A549 (cell line): Measurements from ENCODE around the gene KRTAP12-4. TPM values are rescaled to one million over a fixed set of nuclear protein-coding genes. Genes with fewer than 3 reads are reported as not detected.
"Not testable (repeated sequence)": the region's sequence is repeated elsewhere in the genome, so short reads cannot be mapped to it uniquely, and the experiment has no call there.

Source experiments
- ATAC-seq, 2 experiments: fragments of 200-7000 bp in 1 of 2; fragments of >200 bp in 1 of 2; cut with Nextera tagmentation in 1 of 2; cut with Tn5 transposase in 1 of 2; 3 replicates each; pipeline versions ENCODE4 v1.8.0 to v1.9.1; 2018 to 2020; ENCODE audit warnings: mild to moderate bottlenecking in 1 of 2, moderate library complexity in 1 of 2
- CTCF ChIA-PET: fragments of 300-600 bp; sonication (Branson Sonifier 250); formaldehyde crosslinking; extraction: SDS; loops from one replicate; lab custom pipeline; 2021; ENCODE audit warnings: antibody characterized with exemption, inconsistent platforms; lab: Yijun Ruan, JAX
- POLR2A ChIA-PET: fragments of 350-600 bp; formaldehyde crosslinking; extraction: SDS; loops from one replicate; lab custom pipeline; 2021; ENCODE audit warnings: antibody characterized with exemption, inconsistent platforms; lab: Yijun Ruan, JAX
- DNase-seq, 2 experiments: peaks; one replicate each; pipeline versions ENCODE4 v3.0.0 to v3.0.0-alpha.2; 2011 to 2016; ENCODE audit warnings: low read depth in 1 of 2, low spot score in 1 of 2
- FAIRE-seq: peaks from 2 replicates; lab custom pipeline; 2011; peaks lifted over from hg19 to GRCh38; lab: Jason Lieb, UNC
- H3K27ac ChIP-seq, 2 experiments: fragments of >200 bp; sonication (Bioruptor Twin); formaldehyde crosslinking; 3 replicates each; pipeline ENCODE4 v1.5.1; 2016 to 2017
- H3K4me1 ChIP-seq: fragments of >200 bp; sonication (Bioruptor Twin); formaldehyde crosslinking; 3 replicates; pipeline ENCODE4 v1.6.1; 2016
- H3K4me2 ChIP-seq: fragments of >200 bp; sonication (Bioruptor Twin); formaldehyde crosslinking; 3 replicates; pipeline ENCODE4 v1.6.1; 2016
- H3K4me3 ChIP-seq: fragments of >200 bp; sonication (Bioruptor Twin); formaldehyde crosslinking; 3 replicates; pipeline ENCODE4 v1.5.1; 2016
- H3K9me3 ChIP-seq: fragments of >200 bp; sonication (Bioruptor Twin); formaldehyde crosslinking; 3 replicates; pipeline ENCODE4 v1.6.1; 2016
- CBX8 ChIP-seq: fragments of 200-600 bp; sonication (generic); IDR thresholded peaks from 2 replicates; pipeline ENCODE4 v1.6.1; 2016
- CEBPB ChIP-seq, 2 experiments: fragments of >200 bp in 1 of 2; sonication (Bioruptor Twin) in 1 of 2; formaldehyde crosslinking in 1 of 2; IDR thresholded peaks; 2 replicates each; pipeline ENCODE4 v1.6.1; 2012 to 2016
- CHD2 ChIP-seq: fragments of 150-350 bp; IDR thresholded peaks from 2 replicates; pipeline ENCODE4 v1.6.1; 2014; ENCODE audit warnings: low read length; ENCODE audit not compliant: partially characterized antibody
- CHD4 ChIP-seq: fragments of 200-600 bp; sonication (generic); IDR thresholded peaks from 2 replicates; pipeline ENCODE4 v1.6.1; 2016; ENCODE audit warnings: antibody characterized with exemption, mild to moderate bottlenecking, borderline replicate concordance
- EHMT2 ChIP-seq: fragments of 200-600 bp; sonication (generic); IDR thresholded peaks from 2 replicates; pipeline ENCODE4 v1.6.1; 2016; ENCODE audit warnings: antibody characterized with exemption, low read depth, mild to moderate bottlenecking, moderate library complexity
- EP300 ChIP-seq, 2 experiments: fragments of >200 bp; sonication (Bioruptor Twin); formaldehyde crosslinking; IDR thresholded peaks; 2 replicates in 1 of 2; 3 replicates in 1 of 2; pipeline ENCODE4 v1.6.1; 2016 to 2017
- FOSB ChIP-seq: fragments of 250-450 bp; sonication (Bioruptor Pico); IDR thresholded peaks from 2 replicates; pipeline ENCODE4 v1.5.0; 2020; ENCODE audit warnings: mild to moderate bottlenecking, moderate library complexity
- FOSL2 ChIP-seq, 2 experiments: fragments of 450-650 bp in 1 of 2; fragments of >200 bp in 1 of 2; sonication (Bioruptor Twin) in 1 of 2; formaldehyde crosslinking; IDR thresholded peaks; 2 replicates each; pipeline versions ENCODE4 v1.5.0 to v1.6.1; 2016 to 2020; ENCODE audit warnings: mild to moderate bottlenecking in 1 of 2, moderate library complexity in 1 of 2
- FOXS1 ChIP-seq: fragments of 250-450 bp; sonication (Bioruptor Pico); IDR thresholded peaks from 2 replicates; pipeline ENCODE4 v1.5.0; 2020; ENCODE audit warnings: mild to moderate bottlenecking, moderate library complexity
- KDM1A ChIP-seq: fragments of 200-600 bp; sonication (generic); IDR thresholded peaks from 2 replicates; pipeline ENCODE4 v1.6.1; 2016; ENCODE audit warnings: low read depth, mild to moderate bottlenecking
- NR3C1 ChIP-seq: fragments of >200 bp; sonication (Bioruptor Twin); formaldehyde crosslinking; IDR thresholded peaks from 3 replicates; pipeline ENCODE4 v1.6.1; 2017
- RCOR1 ChIP-seq: fragments of 150-350 bp; IDR thresholded peaks from 2 replicates; pipeline ENCODE4 v1.6.1; 2014; ENCODE audit warnings: antibody characterized with exemption, low read length, low read depth
- RFX5 ChIP-seq: fragments of 450-650 bp; IDR thresholded peaks from 2 replicates; pipeline ENCODE4 v1.7.1; 2014; ENCODE audit warnings: antibody characterized with exemption, mild to moderate bottlenecking, moderate library complexity
- SMC3 ChIP-seq: fragments of >200 bp; sonication (Bioruptor Twin); formaldehyde crosslinking; IDR thresholded peaks from 3 replicates; pipeline ENCODE4 v1.6.1; 2018; ENCODE audit warnings: inconsistent platforms
- TP53 ChIP-seq: fragments of 250-450 bp; sonication (Bioruptor Pico); IDR thresholded peaks from 2 replicates; pipeline ENCODE4 v1.5.0; 2021; ENCODE audit warnings: mild to moderate bottlenecking, moderate library complexity
- ZFP36 ChIP-seq: fragments of 450-650 bp; IDR thresholded peaks from 2 replicates; pipeline ENCODE4 v1.6.1; 2014; ENCODE audit warnings: borderline replicate concordance; ENCODE audit not compliant: partially characterized antibody
- ZSCAN20 ChIP-seq: fragments of 250-450 bp; sonication (Bioruptor Pico); IDR thresholded peaks from 2 replicates; pipeline ENCODE4 v1.8.0; 2022; ENCODE audit warnings: mild to moderate bottlenecking, moderate library complexity
- WGBS: methylation state at CpG from one replicate; pipeline ENCODE4 v1.1.6; 2017; ENCODE audit errors: missing lambda C conversion rate; 5-methylcytosine and 5-hydroxymethylcytosine counted together
- polyA plus RNA-seq, 4 experiments: library from polyadenylated mRNA; depleted of rRNA in 3 of 4; stranded (reverse); fragments of >200 nt; fragmentation: RNase III in 1 of 4; extraction: RNeasy Plus Mini Kit Qiagen cat#74134 plus additional on column Dnase treatment in 1 of 4; gene quantifications; 2 replicates in 3 of 4; 3 replicates in 1 of 4; pipeline ENCODE4 v1.2.3, GENCODE V29; 2011 to 2017
- TF ChIP-seq, protein P1 (sequence below): fragments of 250-450 bp; sonication (Bioruptor Pico); IDR thresholded peaks from 2 replicates; pipeline ENCODE4 v1.5.0; 2020; ENCODE audit warnings: low read depth, mild to moderate bottlenecking, moderate library complexity
- TF ChIP-seq, protein P2 (sequence below): fragments of 150-350 bp; IDR thresholded peaks from 2 replicates; pipeline ENCODE4 v1.6.1; 2014; ENCODE audit warnings: low read depth, mild to moderate bottlenecking, low read length
- TF ChIP-seq, protein P3 (sequence below): IDR thresholded peaks from 2 replicates; pipeline ENCODE4 v1.6.1; 2012

KRTAP12-4 gene
- polyA plus RNA-seq, 2 of the 4 experiments (the other 2 are of a cell fraction): not detected

DNA sequence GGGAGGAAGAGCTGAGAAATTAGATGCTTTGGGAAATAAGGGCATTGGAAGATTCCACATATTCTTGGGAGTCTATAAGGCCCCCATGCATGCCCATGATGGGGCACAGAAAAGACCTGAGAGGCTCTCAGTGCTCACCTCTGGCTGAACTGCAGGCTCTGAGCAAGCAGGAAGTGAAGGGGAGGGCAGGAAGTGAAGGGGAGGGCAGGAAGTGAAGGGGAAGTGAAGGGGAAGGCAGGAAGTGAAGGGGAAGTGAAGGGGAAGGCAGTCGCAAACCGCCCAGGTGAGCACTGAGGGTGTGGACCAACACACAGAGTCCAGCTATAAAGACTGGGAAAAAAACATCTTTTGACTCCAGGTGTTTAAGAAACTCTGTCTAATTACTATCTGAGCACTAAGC, 24.0 kb downstream of the KRTAP12-4 start (continued):
- TF ChIP-seq CHD4: no peak
- no peak for TF ChIP-seq SMC3

DNA sequence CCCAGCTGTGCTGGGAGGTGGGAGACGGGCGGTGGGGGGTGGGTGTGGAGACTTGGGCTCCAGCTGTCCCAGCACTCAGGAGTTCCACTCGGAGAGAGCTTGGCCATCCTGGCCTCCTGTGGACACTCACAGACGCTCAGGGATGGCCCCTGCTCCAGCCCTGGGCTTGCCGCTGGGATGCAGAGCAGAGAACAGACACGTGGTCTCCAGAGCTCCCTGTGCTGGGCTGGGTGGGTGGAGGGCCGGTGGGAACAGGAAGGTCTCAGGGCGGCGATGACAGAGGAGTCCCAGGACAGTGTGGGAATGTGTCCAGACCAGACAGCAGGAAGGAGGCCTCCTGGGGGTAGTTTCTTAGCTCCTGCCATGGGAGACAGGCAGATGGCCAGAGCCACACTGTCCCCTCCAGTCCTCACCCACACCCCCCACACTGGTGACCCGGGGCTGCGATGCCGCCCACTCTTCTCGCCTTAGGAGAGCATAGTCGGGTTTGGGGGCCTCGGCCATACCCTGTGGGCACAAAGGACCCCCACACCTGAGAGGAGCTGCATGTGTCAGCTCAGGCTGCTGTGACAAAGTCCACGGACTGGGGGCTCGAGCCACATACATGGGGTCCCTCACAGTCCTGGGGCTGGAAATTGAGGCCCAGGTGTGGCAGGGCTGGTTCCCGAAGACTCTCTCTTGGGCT, 25.6 kb downstream of the KRTAP12-4 start:
- POLR2A ChIA-PET: no interaction called here
- CTCF ChIA-PET: no interaction called here
- TF ChIP-seq, protein P1, sequence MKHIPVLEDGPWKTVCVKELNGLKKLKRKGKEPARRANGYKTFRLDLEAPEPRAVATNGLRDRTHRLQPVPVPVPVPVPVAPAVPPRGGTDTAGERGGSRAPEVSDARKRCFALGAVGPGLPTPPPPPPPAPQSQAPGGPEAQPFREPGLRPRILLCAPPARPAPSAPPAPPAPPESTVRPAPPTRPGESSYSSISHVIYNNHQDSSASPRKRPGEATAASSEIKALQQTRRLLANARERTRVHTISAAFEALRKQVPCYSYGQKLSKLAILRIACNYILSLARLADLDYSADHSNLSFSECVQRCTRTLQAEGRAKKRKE (CRISPR knock-in tag): no peak
- TF ChIP-seq CHD2: no peak
- TF ChIP-seq, all 56 proteins: peak for 0
- DNase-seq (no peak), ATAC-seq (no peak), FAIRE-seq (no peak)
- no peak overlapping the region for H3K4me3 ChIP-seq
- H3K4me1 ChIP-seq: no peaks in the 10 kb centered on the region
- WGBS: 41% methylated on average over 7 of the region's 18 CpGs
- H3K4me2 ChIP-seq: no peak overlapping the region
- no peak overlapping the region for H3K27ac ChIP-seq
- peaks cover 12% of the 10 kb centered on the region; the same call in 2 of the 3 replicates for H3K9me3 ChIP-seq

DNA sequence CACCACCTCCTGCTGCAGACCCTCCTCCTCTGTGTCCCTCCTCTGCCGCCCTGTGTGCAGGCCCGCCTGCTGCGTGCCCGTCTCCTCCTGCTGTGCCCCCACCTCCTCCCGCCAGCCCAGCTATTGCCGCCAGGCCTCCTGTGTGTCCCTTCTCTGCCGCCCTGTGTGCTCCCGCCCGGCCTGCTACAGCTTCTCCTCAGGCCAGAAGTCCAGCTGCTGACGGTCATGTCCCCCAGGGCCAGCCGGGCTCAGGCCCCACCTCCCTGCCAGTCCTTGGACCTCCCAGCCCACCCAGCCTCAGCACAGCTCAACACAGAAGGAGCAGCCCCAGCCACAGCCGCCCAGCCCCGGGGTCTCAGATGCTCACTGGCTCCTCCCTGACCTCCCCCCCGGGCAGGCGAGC, 26.6 kb downstream of the KRTAP12-4 start:
- POLR2A ChIA-PET, H3K4me3 ChIP-seq, H3K27ac ChIP-seq, H3K4me2 ChIP-seq, H3K4me1 ChIP-seq, FAIRE-seq, ATAC-seq, CTCF ChIA-PET, DNase-seq: not testable (repeated sequence)
- H3K9me3 ChIP-seq: peaks cover 19% of the 10 kb centered on the region; the same call in 2 of the 3 replicates
- 40% methylated on average over 1 of the region's 15 CpGs for WGBS

DNA sequence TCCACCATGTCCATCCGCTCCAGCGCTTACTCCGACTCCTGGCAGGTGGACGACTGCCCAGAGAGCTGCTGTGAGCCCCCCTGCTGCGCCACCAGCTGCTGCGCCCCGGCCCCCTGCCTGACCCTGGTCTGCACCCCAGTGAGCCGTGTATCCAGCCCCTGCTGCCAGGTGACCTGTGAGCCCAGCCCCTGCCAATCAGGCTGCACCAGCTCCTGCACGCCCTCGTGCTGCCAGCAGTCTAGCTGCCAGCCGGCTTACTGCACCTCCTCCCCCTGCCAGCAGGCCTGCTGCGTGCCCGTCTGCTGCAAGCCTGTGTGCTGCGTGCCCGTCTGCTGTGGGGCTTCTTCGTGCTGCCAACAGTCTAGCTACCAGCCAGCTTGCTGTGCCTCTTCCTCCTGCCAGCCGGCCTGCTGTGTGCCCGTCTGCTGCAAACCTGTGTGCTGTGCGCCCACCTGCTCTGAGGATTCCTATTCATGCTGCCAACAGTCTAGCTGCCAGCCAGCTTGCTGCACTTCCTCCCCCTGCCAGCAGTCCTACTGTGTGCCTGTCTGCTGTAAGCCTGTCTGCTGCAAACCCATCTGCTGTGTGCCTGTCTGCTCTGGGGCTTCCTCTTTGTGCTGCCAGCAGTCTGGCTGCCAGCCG, 27.2 kb downstream of the KRTAP12-4 start:
- POLR2A ChIA-PET, H3K4me3 ChIP-seq, H3K27ac ChIP-seq, H3K4me1 ChIP-seq, CTCF ChIA-PET, FAIRE-seq, DNase-seq, ATAC-seq, H3K4me2 ChIP-seq: not testable (repeated sequence)
- H3K9me3 ChIP-seq: peaks cover 23% of the 10 kb centered on the region; the same call in 2 of the 3 replicates
- WGBS: 89% methylated on average over 4 of the region's 20 CpGs

DNA sequence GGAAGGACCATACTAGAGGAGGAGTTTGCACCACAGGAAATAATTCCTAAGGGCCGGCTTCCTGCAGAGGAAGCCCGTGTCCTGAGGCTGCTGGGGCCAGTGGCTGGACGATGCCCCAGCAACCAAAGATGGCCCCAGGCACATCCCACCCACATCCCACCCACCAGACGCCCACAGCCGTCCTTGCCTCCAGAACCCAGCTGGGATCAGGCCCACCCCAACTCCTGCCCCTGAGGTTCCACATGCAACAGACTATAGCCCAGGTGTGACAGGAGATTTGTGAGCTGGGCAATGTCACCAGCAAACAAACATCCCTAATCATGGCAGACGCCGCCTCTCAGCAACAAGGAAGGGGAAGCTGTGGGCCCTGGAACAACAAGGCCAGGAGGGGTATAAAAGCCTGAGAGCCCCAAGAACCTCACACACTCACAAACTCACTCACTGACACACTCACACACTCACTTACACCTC, 27.8 kb downstream of the KRTAP12-4 start, which contains the start of gene KRTAP10-9:
KRTAP10-9 (plus strand) TSS at position 421 of the 471 bp plus-strand sequence. CDS start 79 bp downstream, outside the sequence.
- FAIRE-seq (no peak), ATAC-seq (no peak), DNase-seq (no peak)
- Histone ChIP-seq H3K4me2 (no peak within 1 kb of the TSS), H3K4me1 (no peaks in the 10 kb centered on the region), H3K27ac (no peak within 1 kb of the TSS), H3K9me3 (peaks cover 19% of the 10 kb centered on the region; the same call in 2 of the 3 replicates), H3K4me3 (no peak within 1 kb of the TSS)
- WGBS: 38% methylated on average over 5 of the region's 7 CpGs
- ChIA-PET POLR2A (interaction anchor here (0.6 kb wide), 1 partner anchor 23 kb away, joined by 3 read pairs; no protein-coding TSS in a partner anchor), CTCF (no interaction called here)
- TF ChIP-seq NR3C1 (no peak), TP53 (CRISPR knock-in tag) (no peak), CBX8 (no peak), FOSL2 (IDR thresholded peaks at IDR 0.05) (no peak), FOSL2 (CRISPR knock-in tag; IDR thresholded peaks at IDR 0.05) (no peak), CHD2 (no peak), FOSB (CRISPR knock-in tag) (no peak), EP300 (IDR thresholded peaks at IDR 0.05) (no peak), ZSCAN20 (CRISPR knock-in tag) (no peak), ZFP36 (no peak), RCOR1 (no peak), FOXS1 (no peak), EHMT2 (no peak), SMC3 (no peak), CEBPB (IDR thresholded peaks at IDR 0.05) (no peak), RFX5 (no peak), KDM1A (no peak)
- TF ChIP-seq, protein P2, sequence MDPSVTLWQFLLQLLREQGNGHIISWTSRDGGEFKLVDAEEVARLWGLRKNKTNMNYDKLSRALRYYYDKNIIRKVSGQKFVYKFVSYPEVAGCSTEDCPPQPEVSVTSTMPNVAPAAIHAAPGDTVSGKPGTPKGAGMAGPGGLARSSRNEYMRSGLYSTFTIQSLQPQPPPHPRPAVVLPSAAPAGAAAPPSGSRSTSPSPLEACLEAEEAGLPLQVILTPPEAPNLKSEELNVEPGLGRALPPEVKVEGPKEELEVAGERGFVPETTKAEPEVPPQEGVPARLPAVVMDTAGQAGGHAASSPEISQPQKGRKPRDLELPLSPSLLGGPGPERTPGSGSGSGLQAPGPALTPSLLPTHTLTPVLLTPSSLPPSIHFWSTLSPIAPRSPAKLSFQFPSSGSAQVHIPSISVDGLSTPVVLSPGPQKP: no peak
- TF ChIP-seq, protein P3, sequence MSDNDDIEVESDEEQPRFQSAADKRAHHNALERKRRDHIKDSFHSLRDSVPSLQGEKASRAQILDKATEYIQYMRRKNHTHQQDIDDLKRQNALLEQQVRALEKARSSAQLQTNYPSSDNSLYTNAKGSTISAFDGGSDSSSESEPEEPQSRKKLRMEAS: no peak
